T-helper 9 cell (primary cell): Measurements from ENCODE around the gene AMMECR1.
"Not testable (repeated sequence)": the region's sequence is repeated elsewhere in the genome, so short reads cannot be mapped to it uniquely, and the experiment has no call there.

Experiments used
- DNase-seq: peaks from one replicate; pipeline ENCODE4 v3.0.0-alpha.2; 2020

Gene AMMECR1

DNA sequence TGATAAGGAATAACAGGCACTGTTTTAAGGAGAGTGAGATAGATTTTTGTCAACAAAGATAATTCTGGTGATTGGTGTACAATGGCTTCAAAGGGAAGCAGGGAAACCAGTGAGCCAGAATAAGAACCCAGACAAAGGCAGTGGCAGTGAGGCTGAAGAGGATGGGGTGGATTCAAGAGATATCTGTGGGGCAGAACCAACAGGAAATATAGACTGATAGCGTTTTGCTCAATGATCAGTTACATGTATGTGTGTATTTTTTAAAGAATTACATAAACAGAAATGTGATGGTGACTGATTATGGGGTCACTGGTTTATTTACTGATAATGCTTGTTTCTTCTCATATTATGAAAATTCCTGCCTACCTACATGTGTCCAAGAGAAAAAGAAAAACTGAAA is 66.4 kb downstream of the AMMECR1 start:
- no peak for DNase-seq

DNA sequence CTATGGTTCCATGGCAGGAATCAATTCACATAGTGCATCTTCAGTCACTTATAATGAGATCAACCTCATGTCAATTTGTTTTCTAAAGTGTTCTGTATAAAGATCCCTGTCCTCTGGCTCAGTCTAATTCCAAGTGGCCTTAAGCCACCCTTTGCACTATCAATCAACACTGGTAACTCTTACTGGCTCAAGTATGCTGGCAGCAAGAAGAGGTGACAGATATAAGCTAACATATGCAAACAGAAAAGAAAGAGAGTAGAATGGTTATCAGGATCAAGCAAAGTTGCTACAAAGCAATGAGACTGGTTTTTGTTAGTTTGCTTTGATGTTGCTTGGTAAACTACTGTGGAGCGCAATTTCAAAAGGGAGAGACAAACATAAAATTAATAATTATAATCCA is 67.0 kb downstream of the AMMECR1 start:
- no peak for DNase-seq

DNA sequence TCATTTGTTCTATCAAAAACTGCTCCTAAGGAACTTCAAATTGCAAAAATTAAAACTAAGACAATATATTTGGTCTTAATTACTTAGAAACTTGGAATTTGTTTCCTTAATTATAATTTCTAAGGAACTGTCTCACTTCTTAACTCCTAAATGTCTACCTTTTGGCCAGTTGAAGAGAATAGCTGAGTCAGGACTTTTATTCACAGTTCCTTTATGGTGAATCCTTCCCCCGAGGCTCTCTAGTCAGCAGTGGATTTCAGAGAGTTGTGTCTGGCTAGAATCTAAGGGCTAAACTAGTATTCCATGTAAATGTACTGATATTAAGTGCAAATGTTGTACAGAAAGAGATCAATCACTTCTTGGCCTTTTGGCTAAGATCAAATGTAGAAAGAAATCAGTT is 69.3 kb downstream of the AMMECR1 start:
- DNase-seq: no peak

DNA sequence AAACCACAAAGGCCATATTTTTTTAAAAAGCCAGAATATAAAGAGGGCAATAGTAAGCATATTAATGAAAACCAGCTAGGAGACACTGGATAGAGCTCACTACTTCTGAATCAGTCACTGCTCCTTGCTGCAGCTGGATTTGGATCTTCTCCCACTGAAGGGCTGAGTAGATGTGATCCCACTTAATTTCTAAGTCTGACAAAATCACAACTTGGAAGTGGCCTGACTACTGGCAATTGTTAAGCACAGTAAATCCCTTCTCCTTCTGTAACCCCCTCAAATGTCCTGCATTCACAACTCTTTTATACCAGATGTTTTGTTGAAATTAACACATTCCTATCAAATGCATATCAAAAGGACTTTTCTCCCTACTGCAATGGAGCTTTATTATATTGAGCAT is 72.9 kb downstream of the AMMECR1 start:
- DNase-seq: no peak

DNA sequence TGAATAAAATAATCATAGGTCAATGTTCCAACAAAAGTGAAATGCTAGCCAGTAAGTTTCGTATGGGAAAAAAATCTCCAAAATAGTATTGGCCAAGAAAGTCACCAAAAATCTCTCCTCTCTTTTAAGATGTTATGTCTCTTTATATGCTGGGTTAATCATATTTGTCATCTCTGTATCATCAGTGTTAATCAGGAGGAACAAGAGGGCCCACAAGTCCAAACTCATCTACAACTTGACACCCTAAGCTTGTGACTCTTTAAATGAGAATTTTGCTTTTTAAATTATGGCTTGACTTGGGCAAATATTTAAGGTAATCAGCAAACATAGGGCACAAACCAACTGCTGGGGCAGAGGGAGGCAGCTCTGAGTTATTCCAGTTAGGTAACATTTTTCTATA is 75.5 kb downstream of the AMMECR1 start:
- no peak for DNase-seq

DNA sequence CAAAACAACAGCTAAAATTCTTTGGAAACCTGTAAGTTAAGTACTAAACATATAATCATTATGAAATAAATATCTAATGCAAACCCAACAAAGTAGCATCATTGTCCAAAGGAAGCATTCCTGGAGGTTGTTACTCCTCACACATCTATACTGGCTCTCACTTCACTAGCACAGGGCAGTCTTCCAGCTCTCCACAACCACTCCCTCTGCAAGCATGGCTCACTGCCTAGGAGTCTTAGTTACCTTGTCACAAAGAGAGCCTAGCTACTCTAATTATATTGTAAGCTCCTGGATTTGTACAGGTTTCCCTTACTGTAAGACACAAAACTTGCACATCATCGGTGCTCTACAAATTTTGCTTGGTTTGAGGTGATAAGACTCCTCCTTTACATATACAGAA is 76.1 kb downstream of the AMMECR1 start:
- no peak for DNase-seq

DNA sequence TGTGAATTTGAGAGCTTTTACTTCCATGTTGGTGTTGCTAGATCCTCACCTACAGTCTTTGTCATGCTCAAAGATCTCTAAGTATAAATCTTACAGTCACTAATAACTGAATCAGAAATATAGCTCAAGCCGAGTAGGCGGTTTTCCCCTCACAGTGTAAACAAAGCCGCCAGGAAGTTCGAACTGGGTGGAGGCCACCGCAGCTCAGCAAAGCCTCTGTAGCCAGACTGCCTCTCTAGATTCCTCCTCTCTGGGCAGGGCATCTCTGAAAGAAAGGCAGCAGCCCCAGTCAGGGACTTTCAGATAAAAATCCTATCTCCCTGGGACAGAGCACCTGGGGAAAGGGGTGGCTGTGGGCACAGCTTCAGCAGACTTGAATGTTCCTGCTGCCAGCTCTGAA is 79.6 kb downstream of the AMMECR1 start:
- peak; percentile 32 for DNase-seq

DNA sequence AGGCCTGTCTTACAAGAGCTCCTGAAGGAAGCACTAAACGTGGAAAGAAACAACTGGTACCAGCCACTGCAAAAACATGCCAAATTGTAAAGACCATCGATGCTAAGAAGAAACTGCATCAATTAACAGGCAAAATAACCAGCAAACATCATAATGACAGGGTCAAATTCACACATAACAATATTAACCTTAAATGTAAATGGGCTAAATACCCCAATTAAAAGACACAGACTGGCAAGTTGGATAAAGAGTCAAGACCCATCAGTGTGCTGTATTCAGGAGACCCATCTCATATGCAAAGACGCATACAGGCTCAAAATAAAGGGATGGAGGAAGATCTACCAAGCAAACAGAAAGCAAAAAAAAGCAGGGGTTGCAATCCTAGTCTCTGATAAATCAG is 86.4 kb downstream of the AMMECR1 start:
- not testable (repeated sequence) for DNase-seq

DNA sequence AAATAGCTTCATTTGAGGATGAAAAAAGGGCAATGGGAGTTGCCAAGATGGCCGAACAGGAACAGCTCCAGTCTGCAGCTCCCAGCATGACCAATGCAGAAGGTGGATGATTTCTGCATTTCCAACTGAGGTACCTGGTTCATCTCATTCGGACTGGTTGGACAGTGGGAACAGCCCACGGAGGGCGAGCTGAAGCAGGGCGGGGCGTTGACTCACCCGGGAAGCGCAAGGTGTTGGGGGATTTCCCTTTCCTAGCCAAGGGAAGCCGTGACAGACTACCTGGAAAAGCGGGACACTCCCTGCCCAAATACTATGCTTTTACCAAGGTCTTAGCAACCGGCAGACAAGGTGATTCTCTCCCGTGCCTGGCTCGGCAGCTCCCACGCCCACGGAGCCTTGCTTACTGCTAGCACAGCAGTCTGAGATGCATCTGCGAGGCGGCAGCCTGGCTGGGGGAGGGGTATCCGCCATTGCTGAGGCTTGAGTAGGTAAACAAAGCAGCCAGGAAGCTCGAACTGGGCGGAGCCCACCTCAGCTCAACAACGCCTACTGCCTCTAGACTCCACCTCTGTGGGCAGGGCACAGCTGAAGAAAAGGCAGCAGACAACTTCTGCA is 88.3 kb downstream of the AMMECR1 start:
- peak; percentile 58 for DNase-seq

DNA sequence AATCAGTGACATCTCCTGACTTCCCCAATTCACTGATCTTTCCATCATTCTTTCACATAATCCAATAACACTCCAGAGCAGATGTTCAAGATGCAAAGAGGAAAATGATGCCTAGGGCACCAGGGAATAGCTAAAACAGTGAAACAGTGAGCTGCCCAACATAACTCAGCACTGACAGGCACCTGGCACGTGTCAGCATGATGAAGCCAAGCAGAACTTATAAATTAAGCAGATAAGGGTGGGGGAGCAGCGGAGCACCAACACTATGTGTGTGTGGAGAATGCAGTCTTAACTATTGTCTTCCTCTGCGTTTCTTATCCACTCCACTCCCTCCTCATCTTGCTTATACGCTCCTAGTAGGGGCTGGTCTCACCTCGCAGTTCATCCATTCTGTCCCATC is 89.4 kb downstream of the AMMECR1 start:
- DNase-seq: no peak

DNA sequence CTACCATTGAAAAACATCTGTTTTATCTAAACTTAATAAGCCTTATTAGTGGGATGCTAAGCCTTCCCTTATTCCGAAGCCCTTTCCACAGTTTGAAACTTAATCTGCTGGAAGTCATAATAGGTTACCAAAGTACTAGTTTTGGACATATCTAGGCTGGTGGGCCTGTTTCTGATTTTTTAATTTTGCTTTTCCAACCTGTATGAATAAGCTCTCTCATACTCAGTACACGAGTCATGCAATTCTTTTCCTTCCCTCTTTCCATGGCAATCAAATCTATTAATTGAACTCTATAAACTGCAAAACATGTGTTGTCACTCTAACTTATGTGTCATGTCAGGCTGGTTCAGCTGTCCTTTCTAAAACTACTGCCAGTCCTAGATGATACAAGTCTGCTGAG is 91.0 kb downstream of the AMMECR1 start:
- no peak for DNase-seq

DNA sequence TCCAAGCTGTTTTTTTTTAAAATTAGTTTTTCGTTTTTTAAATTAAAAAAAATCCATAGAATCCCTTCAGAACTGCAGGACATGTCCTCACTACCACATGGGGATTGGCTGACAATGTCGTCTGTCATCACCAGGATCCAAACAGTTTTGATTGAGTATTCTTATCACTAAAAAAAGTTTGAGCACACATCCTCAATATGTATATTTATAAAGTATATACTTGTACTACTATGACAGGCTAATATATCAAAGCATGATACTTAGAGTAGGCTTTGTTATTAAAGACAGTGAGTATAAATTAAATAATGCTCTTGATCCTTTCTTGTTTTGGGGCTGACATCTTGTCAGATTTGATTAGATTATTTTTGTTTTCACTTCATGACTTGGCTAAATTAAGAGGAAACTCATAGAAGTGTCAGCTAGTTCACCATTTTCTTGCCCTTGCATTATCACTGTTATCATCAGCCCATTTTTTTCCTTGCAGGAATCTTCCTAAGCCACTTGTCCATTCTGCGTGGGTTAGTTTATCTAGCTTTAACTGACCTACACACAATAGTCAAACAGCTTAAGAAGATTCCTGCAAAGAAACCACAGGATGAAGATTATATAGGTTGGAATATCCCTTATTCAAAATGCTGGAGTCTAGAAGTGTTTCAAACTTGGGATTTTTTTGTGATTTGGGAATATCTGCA is 92.8 kb downstream of the AMMECR1 start:
- DNase-seq: no peak

DNA sequence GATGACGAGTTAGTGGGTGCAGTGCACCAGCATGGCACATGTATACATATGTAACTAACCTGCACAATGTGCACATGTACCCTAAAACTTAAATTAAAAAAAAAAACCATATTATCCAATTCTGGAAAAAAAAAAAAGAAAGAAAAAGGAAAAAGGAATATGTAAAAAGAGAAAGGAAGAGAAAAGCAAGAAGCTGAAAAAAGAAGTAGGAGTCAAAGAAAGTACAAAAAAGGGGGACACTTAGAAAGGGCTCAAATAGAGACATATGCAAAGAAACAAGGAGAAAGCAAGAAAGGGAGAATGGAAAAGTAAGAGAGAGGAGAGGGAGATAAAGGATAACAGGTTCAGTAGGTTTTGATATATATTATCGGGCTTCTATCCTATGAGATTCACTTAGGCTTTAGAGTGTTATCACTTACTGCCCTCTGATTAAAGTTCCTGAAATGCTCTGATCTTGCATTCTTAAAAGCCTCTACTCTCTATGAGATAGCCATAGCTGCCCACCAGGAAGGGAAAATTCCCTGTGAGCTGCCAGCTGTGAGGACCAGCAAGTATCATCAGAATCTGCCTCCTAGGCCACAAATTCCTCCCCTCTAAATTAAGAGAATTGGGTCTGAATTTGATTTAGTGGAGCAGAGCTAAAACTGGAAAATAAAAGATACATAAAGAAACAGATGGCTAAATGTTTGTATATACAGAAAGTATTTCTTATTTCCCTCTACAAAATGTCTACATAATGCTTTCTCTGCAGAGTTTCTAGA is 95.2 kb downstream of the AMMECR1 start:
- no peak for DNase-seq

DNA sequence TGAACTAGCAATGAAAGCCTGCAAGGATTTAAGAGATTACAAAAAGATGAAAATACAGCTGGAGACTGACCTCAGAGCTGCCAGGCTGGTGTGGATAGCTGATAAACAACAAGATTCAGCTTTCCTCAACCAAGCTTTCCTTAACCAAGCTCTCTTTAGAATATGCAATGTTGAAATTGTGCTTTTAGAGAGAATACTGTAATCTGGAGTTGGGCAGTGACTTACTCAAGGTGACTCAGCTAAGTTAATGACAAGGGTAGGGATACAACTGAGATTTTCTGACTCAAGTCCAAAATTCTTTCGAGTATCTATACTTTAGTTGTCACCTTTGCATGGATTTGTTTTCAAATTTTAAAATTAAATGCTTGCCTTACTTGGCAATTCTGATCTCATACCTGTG is 98.0 kb downstream of the AMMECR1 start:
- DNase-seq: no peak

DNA sequence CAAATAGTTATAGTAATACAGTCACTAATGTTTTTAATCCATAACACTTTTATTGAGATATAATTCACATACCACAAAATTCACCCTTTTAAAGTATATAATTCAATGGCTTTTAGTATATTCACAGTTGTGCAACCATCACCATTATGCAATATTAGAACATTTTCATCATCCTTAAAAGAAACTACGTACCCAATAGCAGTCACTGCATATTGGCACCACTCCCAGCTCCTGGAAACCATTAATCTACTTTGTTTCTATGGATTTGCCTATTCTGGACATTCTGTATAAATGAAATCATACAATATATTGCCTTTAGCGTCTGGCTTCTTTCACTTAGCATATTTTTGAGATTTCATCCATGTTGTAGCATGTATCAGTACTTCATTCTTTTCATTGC is 99.3 kb downstream of the AMMECR1 start:
- DNase-seq: no peak

DNA sequence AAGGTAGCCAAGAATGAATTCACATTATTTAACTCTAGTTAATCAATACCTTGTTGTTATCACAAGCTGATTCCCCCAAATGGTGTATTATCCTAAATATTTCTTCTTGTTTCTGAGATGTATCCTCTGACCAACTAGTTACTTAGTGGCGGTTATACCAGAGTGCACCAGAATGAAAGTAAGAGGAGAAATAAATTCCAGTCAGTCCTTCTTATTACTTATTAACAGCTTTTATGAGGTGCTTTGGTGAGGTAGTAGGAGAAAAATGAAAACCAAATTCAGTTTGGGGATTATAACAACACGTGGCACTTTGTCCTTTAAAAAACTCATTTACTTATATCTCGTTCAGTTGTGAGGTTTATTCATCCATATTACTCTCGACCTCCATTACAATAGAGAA is 101.9 kb downstream of the AMMECR1 start:
- no peak for DNase-seq

DNA sequence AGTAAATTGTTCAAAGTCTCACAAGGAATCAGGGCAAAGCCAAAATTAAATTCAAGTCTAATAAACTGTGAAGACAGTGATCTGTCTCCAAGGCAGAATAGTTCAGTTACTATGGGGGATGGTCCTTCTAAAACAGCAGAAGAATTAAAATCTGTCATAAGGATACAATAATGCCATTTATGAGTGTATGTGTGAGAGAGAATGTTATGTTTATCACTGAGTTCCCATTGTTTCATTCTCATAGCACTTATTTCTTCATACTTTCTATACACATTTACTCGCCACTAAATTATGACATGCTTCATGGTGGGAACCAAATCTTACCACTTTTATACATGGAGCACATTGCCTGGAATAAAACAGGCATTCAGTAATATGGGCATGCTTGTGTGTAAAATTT is 102.5 kb downstream of the AMMECR1 start:
- no peak for DNase-seq

DNA sequence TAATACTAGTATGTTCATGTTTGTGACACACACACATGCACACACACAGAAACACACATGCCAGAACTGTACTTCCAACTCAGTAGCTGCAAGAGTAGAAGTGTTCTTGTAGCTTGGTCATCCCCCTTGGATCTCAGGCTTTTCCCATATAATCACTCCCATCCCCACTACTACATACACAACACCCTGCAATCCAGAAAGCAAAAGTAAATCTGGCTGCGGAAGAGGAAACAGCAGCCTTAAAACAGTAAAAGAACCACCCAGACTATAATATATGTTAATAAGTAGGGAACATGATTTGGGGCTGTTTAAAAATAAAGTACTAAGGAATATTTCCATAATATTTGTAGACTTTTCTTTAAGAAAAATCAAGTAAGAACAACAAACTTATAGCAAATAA is 103.2 kb downstream of the AMMECR1 start:
- DNase-seq: no peak

DNA sequence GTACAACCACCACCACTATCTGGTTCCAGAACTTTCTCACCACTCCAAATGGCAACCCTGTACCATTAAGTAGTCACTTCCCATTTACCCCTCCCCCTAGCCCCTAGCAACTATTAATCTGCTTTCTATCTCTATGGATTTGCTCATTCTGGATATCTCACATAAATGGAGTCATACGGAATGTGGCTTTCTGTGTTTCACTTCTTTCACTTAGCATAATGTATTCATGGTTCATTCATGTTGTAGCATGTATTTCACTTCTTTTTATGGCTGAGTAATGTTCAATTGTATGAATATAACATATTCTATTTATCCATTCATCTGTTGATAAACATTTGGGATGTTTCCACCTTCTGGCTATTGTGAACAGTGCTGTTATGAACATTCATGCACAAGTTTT is 104.7 kb downstream of the AMMECR1 start:
- no peak for DNase-seq

DNA sequence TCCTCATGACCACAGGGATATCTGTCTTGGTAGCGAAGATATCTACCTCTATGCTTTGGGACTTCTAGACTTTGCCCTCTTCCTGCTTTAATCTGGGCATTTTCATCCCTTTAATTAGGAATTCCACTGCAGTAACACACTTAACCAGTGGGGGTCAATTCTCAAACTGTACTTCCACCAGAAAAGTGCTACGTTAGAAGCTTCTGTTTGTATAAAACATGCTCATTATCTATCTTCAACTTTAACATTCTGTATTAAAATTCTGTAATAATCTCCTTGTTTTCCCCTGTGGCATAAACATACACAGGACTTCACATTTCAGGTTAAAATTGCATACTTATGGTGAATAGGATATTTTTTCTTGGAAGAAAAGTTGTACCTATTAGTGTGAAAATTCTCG is 105.6 kb downstream of the AMMECR1 start:
- DNase-seq: no peak

DNA sequence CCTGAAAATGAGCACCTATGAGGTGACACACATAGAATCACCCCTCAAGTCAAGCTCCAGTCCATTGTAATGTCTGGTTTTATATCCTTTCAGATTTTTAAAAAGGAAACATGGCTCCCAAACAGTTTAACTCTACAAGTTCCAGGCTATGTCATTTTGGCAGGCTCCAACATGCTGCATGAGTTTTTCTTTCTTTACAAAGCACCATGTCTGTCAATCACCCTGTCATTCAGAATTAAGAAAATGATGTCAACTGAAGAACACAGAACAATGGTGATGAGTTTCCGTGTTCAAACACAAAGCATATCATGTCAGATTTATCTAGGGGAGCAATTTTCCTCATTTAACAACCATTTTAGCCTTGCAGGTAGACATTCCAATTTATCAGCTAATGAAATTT is 106.5 kb downstream of the AMMECR1 start:
- DNase-seq: no peak

DNA sequence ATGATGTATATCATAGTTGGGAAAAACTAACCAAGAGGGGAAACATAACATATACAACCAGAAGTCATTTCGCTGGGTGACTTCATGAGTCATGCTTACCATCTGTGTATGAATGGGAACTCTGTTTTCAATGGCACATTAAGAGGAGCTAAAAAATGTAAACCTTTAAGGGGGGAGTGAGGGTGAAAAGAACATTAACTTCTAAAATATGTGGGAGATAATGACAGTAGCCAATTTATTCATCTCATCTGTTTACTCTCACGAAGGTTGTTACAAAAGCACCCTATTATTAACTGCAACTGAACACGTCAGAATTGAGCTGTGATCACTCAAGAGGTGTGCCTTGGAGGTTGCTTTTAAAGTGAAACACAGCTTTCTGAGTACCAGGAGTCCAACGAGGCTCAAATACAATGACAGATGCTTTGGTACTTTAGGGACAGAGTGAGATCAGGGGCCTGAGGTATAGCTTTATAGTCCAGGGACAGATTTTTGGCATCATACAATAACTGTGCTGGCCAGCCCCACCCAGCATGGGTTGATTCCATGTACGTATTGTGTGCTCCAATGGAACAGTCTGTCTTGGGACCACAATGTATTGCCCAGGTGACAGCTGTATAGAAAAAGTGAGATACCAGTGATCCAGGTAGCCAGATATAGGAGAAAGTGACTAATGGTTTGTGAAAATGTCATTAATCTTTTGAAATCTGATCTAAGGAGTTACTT is 107.3 kb downstream of the AMMECR1 start:
- no peak for DNase-seq

DNA sequence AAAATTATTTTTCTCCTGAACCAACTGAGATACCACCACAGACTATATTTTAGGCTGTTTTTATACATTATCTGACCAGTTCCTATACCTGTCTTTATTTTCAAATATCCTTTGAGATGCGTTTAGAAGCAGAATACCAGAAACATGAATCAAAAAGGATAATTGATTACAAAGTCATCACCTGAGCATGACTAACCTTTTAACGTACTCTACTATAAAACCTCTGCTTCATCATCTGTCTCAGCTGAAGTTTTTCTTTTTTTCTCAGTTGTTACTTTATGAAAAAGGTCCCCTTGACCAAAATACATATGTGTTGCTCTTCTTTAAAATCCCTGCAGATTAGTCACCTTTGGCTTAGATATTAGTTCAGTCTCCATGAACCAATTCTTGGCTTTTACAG is 109.8 kb downstream of the AMMECR1 start:
- DNase-seq: no peak

DNA sequence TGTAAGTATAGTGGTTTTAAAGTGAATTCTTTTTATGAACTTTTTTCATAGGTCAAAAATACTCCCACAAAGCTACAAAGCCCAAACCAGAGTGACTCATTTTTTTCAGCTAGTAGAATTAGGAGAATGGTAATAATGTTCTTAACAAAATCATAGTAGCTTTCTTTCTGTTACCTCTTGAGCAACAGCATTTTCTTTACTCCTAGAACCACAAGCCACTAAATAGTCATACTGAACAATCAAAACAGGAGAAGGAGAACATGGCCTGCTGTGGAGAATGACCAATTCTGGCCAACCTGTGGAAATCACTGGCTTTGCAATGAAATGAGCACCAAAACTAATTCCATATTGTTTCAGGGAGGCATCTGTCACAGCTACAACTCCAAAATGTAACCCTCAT is 112.9 kb downstream of the AMMECR1 start:
- DNase-seq: no peak
